Measurements from ENCODE around the gene EFS. TPM values are rescaled to one million over a fixed set of nuclear protein-coding genes. Genes with fewer than 3 reads are reported as not detected.

EFS gene
- total and polyA plus RNA-seq, 7 donors: 0.46 to 19.9 (median 10.0) TPM

GRCh38 chr14:23380976-23381375 lies 16.0 kb upstream of the EFS start:
- H3K36me3 ChIP-seq: no peaks in the 10 kb centered on the region
- H3K27me3 ChIP-seq: no peaks in the 10 kb centered on the region
- intact Hi-C loops (cut with DNase I): loop anchor here (1.0 to 5.0 kb wide), 2 partner anchors 53 to 114 kb away; no protein-coding TSS in a partner anchor
- H3K4me1 ChIP-seq: no peaks in the 10 kb centered on the region
- TF ChIP-seq POLR2A (IDR thresholded peaks at IDR 0.05) (no peak), EP300 (IDR thresholded peaks at IDR 0.05) (no peak), POLR2AphosphoS5 (IDR thresholded peaks at IDR 0.05) (no peak), CTCF (IDR thresholded peaks at IDR 0.05) (no peak)
- WGBS, 2 donors: 88 to 92% methylated on average over 4 of the region's 4 CpGs
- no peak for DNase-seq
- no peak overlapping the region for H3K4me3 ChIP-seq
- no peaks in the 10 kb centered on the region for H3K9me3 ChIP-seq
- H3K27ac ChIP-seq: no peak overlapping the region

GRCh38 chr14:23380197-23380914 lies 15.4 kb upstream of the EFS start:
- H3K36me3 ChIP-seq: no peaks in the 10 kb centered on the region
- no peaks in the 10 kb centered on the region for H3K4me1 ChIP-seq
- no peaks in the 10 kb centered on the region for H3K27me3 ChIP-seq
- DNase-seq: no peak
- intact Hi-C loops (cut with DNase I): loop anchor here (1.0 to 5.0 kb wide), 2 partner anchors 52 to 113 kb away; no protein-coding TSS in a partner anchor
- no peaks in the 10 kb centered on the region for H3K9me3 ChIP-seq
- H3K27ac ChIP-seq: no peak overlapping the region
- 64 to 72% methylated on average over 16 of the region's 16 CpGs for WGBS, 2 donors
- H3K4me3 ChIP-seq: no peak overlapping the region
- no peak for TF ChIP-seq EP300 (IDR thresholded peaks at IDR 0.05)
- TF ChIP-seq CTCF (IDR thresholded peaks at IDR 0.05): no peak
- TF ChIP-seq POLR2AphosphoS5 (IDR thresholded peaks at IDR 0.05): no peak
- TF ChIP-seq POLR2A (IDR thresholded peaks at IDR 0.05): no peak

- Histone ChIP-seq H3K27me3 (no peaks in the 10 kb centered on the region), H3K27ac (no peak overlapping the region), H3K4me3 (no peak overlapping the region), H3K4me1 (no peaks in the 10 kb centered on the region), H3K9me3 (no peaks in the 10 kb centered on the region), H3K36me3 (no peaks in the 10 kb centered on the region)
- WGBS, 2 donors: 34 to 40% methylated on average over 12 of the region's 12 CpGs
- DNase-seq: no peak
- TF ChIP-seq POLR2A (IDR thresholded peaks at IDR 0.05) (no peak), CTCF (IDR thresholded peaks at IDR 0.05) (peak; percentile 86 to 93 (median 91)), POLR2AphosphoS5 (IDR thresholded peaks at IDR 0.05) (peak in 2 of 4 donors; percentile 44 to 51)
- intact Hi-C loops (cut with DNase I): loop anchor here (1.0 to 5.0 kb wide), 2 partner anchors 51 to 112 kb away; no protein-coding TSS in a partner anchor
Measured at GRCh38 chr14:23379366-23380196, 14.6 kb upstream of the EFS start.

- Histone ChIP-seq H3K27me3 (no peaks in the 10 kb centered on the region), H3K36me3 (no peaks in the 10 kb centered on the region), H3K4me3 (no peak overlapping the region), H3K4me1 (no peaks in the 10 kb centered on the region), H3K9me3 (no peaks in the 10 kb centered on the region), H3K27ac (no peak overlapping the region)
- intact Hi-C loops (cut with DNase I): no loop called here
- DNase-seq: no peak
- WGBS, 2 donors: 81 to 88% methylated on average over 11 of the region's 11 CpGs
- TF ChIP-seq POLR2A (IDR thresholded peaks at IDR 0.05): no peak
- TF ChIP-seq POLR2AphosphoS5 (IDR thresholded peaks at IDR 0.05): no peak
- no peak for TF ChIP-seq CTCF (IDR thresholded peaks at IDR 0.05)
- TF ChIP-seq EP300 (IDR thresholded peaks at IDR 0.05): no peak
Measured at GRCh38 chr14:23378612-23379220, 13.7 kb upstream of the EFS start.

Measured in sigmoid colon (tissue), 7 donors.